NB4 (cell line): ENCODE data around the gene CAMK2A.

Source experiments
- DNase-seq: peaks from one replicate; pipeline ENCODE4 v3.0.0; 2010; ENCODE audit warnings: low read depth
- H3K4me3 ChIP-seq: one replicate; pipeline ENCODE4 v1.5.1; 2011; ENCODE audit warnings: mild to moderate bottlenecking, low read depth, low read length, moderate library complexity
- MYC ChIP-seq: IDR thresholded peaks from 2 replicates; pipeline ENCODE4 v1.6.1; 2011; ENCODE audit warnings: low read depth, low read length
- POLR2A ChIP-seq: IDR thresholded peaks from 2 replicates; pipeline ENCODE4 v1.6.1; 2011; ENCODE audit warnings: mild to moderate bottlenecking; ENCODE audit not compliant: insufficient read length; ENCODE audit errors: extremely low read depth
- TF ChIP-seq, protein P1 (sequence below): IDR thresholded peaks from one replicate; pipeline ENCODE4 v1.5.1; 2012; ENCODE audit warnings: low read depth, low read length
- TF ChIP-seq, protein P2 (sequence below): IDR thresholded peaks from 2 replicates; pipeline ENCODE4 v1.6.1; 2011; ENCODE audit warnings: low read depth, low read length

CAMK2A gene

GRCh38 chr5:150278916-150279315 lies 10.7 kb downstream of the CAMK2A start:
- H3K4me3 ChIP-seq = no peak overlapping the region
- TF ChIP-seq, protein P1, sequence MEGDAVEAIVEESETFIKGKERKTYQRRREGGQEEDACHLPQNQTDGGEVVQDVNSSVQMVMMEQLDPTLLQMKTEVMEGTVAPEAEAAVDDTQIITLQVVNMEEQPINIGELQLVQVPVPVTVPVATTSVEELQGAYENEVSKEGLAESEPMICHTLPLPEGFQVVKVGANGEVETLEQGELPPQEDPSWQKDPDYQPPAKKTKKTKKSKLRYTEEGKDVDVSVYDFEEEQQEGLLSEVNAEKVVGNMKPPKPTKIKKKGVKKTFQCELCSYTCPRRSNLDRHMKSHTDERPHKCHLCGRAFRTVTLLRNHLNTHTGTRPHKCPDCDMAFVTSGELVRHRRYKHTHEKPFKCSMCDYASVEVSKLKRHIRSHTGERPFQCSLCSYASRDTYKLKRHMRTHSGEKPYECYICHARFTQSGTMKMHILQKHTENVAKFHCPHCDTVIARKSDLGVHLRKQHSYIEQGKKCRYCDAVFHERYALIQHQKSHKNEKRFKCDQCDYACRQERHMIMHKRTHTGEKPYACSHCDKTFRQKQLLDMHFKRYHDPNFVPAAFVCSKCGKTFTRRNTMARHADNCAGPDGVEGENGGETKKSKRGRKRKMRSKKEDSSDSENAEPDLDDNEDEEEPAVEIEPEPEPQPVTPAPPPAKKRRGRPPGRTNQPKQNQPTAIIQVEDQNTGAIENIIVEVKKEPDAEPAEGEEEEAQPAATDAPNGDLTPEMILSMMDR = no peak
- no peak for TF ChIP-seq POLR2A
- no peak for TF ChIP-seq MYC
- TF ChIP-seq, protein P2, sequence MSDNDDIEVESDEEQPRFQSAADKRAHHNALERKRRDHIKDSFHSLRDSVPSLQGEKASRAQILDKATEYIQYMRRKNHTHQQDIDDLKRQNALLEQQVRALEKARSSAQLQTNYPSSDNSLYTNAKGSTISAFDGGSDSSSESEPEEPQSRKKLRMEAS = no peak
- no peak for DNase-seq

- DNase-seq = no peak
- H3K4me3 ChIP-seq = no peak overlapping the region
- TF ChIP-seq, protein P2 = no peak
- TF ChIP-seq POLR2A (no peak), MYC (no peak)
- TF ChIP-seq, protein P1 = no peak
These were observed 11.4 kb downstream of the CAMK2A start for GRCh38 chr5:150278046-150278730.

GRCh38 chr5:150277043-150277442 lies 12.5 kb downstream of the CAMK2A start:
- TF ChIP-seq, protein P1 = no peak
- TF ChIP-seq MYC (no peak), POLR2A (no peak)
- TF ChIP-seq, protein P2 = no peak
- DNase-seq = no peak
- no peak overlapping the region for H3K4me3 ChIP-seq

GRCh38 chr5:150274811-150275210 lies 14.8 kb downstream of the CAMK2A start:
- no peak for DNase-seq
- H3K4me3 ChIP-seq = no peak overlapping the region
- TF ChIP-seq, protein P2 = no peak
- TF ChIP-seq POLR2A = no peak
- no peak for TF ChIP-seq MYC
- TF ChIP-seq, protein P1 = no peak

- TF ChIP-seq MYC = no peak
- TF ChIP-seq, protein P1 = peak; percentile 70
- H3K4me3 ChIP-seq = no peak overlapping the region
- peak; percentile 68 for DNase-seq
These were observed 17.0 kb downstream of the CAMK2A start for GRCh38 chr5:150272531-150272930.
